ENCODE measurements around the gene NTNG1.

Gene NTNG1

DNA sequence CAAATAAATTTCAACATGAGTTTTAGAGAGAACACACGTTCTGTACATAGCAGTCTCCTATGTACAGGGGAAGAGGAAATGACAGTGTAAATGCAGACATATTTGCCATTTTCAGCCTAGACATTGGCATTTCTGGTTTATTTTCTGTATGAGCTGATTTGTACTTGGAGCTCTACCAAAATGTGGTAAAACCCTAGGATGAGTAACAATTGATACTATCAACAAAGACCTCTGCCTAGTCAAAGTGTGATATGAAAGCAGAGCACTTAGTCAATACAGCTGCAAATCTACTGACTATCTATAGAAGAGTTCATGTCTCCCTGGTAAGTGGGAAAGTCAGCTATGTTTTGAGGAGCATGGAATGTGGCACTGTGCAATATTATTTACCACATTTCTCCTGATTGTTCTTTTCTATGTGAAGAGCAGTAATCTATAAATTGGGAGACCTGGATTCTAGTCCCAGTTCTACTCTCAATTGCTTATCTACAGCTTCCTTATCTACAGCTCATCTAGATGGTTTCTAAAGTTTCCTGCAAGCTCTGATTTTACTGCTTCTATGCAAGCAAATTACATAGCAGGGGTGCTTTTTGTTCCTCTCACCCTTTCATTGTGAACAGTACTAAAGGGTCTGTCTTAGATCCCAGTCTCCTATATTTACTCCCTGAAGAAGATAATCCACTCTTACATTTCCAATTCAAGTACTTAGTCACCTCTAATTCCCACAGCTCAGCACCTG is 334.2 kb downstream of the NTNG1 start:
- ChIA-PET CTCF (no interaction called here), POLR2A (no interaction called here)
- no peak for DNase-seq (ENCODE audit: extremely low spot score)
- TF ChIP-seq BHLHE40 (IDR thresholded peaks at IDR 0.05; ENCODE audit: borderline replicate concordance) (no peak), L3MBTL2 (conservative IDR thresholded peaks at IDR 0.05) (no peak), ELF4 (IDR thresholded peaks at IDR 0.05) (no peak), TARDBP (IDR thresholded peaks at IDR 0.05) (no peak), HDGF (IDR thresholded peaks at IDR 0.05; ENCODE audit: borderline replicate concordance) (no peak), ZNF384 (IDR thresholded peaks at IDR 0.05) (no peak), NFRKB (IDR thresholded peaks at IDR 0.05) (no peak), SUZ12 (IDR thresholded peaks at IDR 0.05) (no peak), LEF1 (IDR thresholded peaks at IDR 0.05; ENCODE audit: borderline replicate concordance) (no peak), SP1 (IDR thresholded peaks at IDR 0.05) (no peak), FOXA1 (IDR thresholded peaks at IDR 0.05) (no peak), FOXK2 (IDR thresholded peaks at IDR 0.05) (no peak)
- TF ChIP-seq, protein P1, sequence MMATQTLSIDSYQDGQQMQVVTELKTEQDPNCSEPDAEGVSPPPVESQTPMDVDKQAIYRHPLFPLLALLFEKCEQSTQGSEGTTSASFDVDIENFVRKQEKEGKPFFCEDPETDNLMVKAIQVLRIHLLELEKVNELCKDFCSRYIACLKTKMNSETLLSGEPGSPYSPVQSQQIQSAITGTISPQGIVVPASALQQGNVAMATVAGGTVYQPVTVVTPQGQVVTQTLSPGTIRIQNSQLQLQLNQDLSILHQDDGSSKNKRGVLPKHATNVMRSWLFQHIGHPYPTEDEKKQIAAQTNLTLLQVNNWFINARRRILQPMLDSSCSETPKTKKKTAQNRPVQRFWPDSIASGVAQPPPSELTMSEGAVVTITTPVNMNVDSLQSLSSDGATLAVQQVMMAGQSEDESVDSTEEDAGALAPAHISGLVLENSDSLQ (IDR thresholded peaks at IDR 0.05): no peak

DNA sequence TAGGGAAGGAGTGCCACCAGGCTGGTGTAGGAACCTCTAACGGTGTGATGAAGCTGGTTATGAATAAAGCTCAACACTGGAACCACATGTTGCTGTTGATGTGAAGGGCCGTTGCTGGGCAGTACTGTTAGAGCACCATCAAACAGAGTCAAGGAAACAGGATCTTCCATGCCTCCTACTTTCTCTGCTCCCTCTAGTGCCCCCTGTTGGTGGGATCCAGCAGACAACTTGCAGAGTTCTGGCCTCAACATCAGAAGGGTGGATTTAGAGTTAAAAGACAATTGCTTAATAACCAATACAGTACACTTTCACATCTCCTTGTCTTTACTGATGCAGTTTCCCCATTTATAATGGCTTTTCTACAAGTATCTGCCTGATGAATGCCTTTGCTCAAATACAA is 336.4 kb downstream of the NTNG1 start:
- POLR2A ChIA-PET: no interaction called here
- TF ChIP-seq L3MBTL2 (conservative IDR thresholded peaks at IDR 0.05) (no peak), FOXA1 (IDR thresholded peaks at IDR 0.05) (no peak), FOXM1 (IDR thresholded peaks at IDR 0.05; ENCODE audit: borderline replicate concordance) (no peak), ZNF384 (IDR thresholded peaks at IDR 0.05) (no peak), BHLHE40 (IDR thresholded peaks at IDR 0.05; ENCODE audit: borderline replicate concordance) (no peak), CTBP1 (IDR thresholded peaks at IDR 0.05; ENCODE audit: borderline replicate concordance) (no peak), SP1 (IDR thresholded peaks at IDR 0.05) (no peak), TARDBP (IDR thresholded peaks at IDR 0.05) (no peak), ELF4 (IDR thresholded peaks at IDR 0.05) (no peak), FOXK2 (IDR thresholded peaks at IDR 0.05) (no peak), SUZ12 (IDR thresholded peaks at IDR 0.05) (no peak), NFRKB (IDR thresholded peaks at IDR 0.05) (no peak), LEF1 (IDR thresholded peaks at IDR 0.05; ENCODE audit: borderline replicate concordance) (no peak), HDGF (IDR thresholded peaks at IDR 0.05; ENCODE audit: borderline replicate concordance) (no peak), ARNT (IDR thresholded peaks at IDR 0.05) (no peak)
- TF ChIP-seq, protein P1 (IDR thresholded peaks at IDR 0.05): no peak
- CTCF ChIA-PET: interaction anchor here (1.0 to 1.7 kb wide), 2 partner anchors 14 to 17 kb away, joined by 3 to 5 read pairs; no protein-coding TSS in a partner anchor
- peak; percentile 27 for DNase-seq (ENCODE audit: extremely low spot score)

GRCh38 chr1:107479865-107480350 is 339.1 kb downstream of the NTNG1 start:
- ChIA-PET CTCF (no interaction called here), POLR2A (no interaction called here)
- DNase-seq (ENCODE audit: extremely low spot score): no peak
- TF ChIP-seq LEF1 (IDR thresholded peaks at IDR 0.05; ENCODE audit: borderline replicate concordance) (no peak), FOXK2 (IDR thresholded peaks at IDR 0.05) (no peak)

DNA sequence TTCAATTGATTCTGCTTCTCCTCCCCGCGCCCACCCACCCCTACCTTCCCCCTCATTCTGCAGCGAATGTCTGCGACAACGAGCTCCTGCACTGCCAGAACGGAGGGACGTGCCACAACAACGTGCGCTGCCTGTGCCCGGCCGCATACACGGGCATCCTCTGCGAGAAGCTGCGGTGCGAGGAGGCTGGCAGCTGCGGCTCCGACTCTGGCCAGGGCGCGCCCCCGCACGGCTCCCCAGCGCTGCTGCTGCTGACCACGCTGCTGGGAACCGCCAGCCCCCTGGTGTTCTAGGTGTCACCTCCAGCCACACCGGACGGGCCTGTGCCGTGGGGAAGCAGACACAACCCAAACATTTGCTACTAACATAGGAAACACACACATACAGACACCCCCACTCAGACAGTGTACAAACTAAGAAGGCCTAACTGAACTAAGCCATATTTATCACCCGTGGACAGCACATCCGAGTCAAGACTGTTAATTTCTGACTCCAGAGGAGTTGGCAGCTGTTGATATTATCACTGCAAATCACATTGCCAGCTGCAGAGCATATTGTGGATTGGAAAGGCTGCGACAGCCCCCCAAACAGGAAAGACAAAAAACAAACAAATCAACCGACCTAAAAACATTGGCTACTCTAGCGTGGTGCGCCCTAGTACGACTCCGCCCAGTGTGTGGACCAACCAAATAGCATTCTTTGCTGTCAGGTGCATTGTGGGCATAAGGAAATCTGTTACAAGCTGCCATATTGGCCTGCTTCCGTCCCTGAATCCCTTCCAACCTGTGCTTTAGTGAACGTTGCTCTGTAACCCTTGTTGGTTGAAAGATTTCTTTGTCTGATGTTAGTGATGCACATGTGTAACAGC is 339.9 kb downstream of the NTNG1 start:
- CTCF ChIA-PET: no interaction called here
- no peak for TF ChIP-seq CTBP1 (IDR thresholded peaks at IDR 0.05; ENCODE audit: borderline replicate concordance)
- no peak for TF ChIP-seq LEF1 (IDR thresholded peaks at IDR 0.05; ENCODE audit: borderline replicate concordance)
- TF ChIP-seq FOXA1 (IDR thresholded peaks at IDR 0.05): no peak
- TF ChIP-seq SP1 (IDR thresholded peaks at IDR 0.05): no peak
- no peak for TF ChIP-seq L3MBTL2 (conservative IDR thresholded peaks at IDR 0.05)
- no peak for TF ChIP-seq ARNT (IDR thresholded peaks at IDR 0.05)
- TF ChIP-seq ELF4 (IDR thresholded peaks at IDR 0.05): no peak
- TF ChIP-seq TARDBP (IDR thresholded peaks at IDR 0.05): no peak
- no peak for TF ChIP-seq ZNF384 (IDR thresholded peaks at IDR 0.05)
- TF ChIP-seq BHLHE40 (IDR thresholded peaks at IDR 0.05; ENCODE audit: borderline replicate concordance): no peak
- TF ChIP-seq HDGF (IDR thresholded peaks at IDR 0.05; ENCODE audit: borderline replicate concordance): no peak
- no peak for TF ChIP-seq FOXK2 (IDR thresholded peaks at IDR 0.05)
- TF ChIP-seq, protein P1 (IDR thresholded peaks at IDR 0.05): no peak
- no peak for TF ChIP-seq NFRKB (IDR thresholded peaks at IDR 0.05)
- TF ChIP-seq FOXM1 (IDR thresholded peaks at IDR 0.05; ENCODE audit: borderline replicate concordance): no peak
- no peak for TF ChIP-seq SUZ12 (IDR thresholded peaks at IDR 0.05)
- no peak for DNase-seq (ENCODE audit: extremely low spot score)
- POLR2A ChIA-PET: no interaction called here

- no peak for DNase-seq (ENCODE audit: extremely low spot score)
- no peak for TF ChIP-seq ELF4 (IDR thresholded peaks at IDR 0.05)
- no peak for TF ChIP-seq HDGF (IDR thresholded peaks at IDR 0.05; ENCODE audit: borderline replicate concordance)
- TF ChIP-seq FOXM1 (IDR thresholded peaks at IDR 0.05; ENCODE audit: borderline replicate concordance): no peak
- TF ChIP-seq CTBP1 (IDR thresholded peaks at IDR 0.05; ENCODE audit: borderline replicate concordance): no peak
- no peak for TF ChIP-seq NFRKB (IDR thresholded peaks at IDR 0.05)
- TF ChIP-seq L3MBTL2 (conservative IDR thresholded peaks at IDR 0.05): no peak
- TF ChIP-seq BHLHE40 (IDR thresholded peaks at IDR 0.05; ENCODE audit: borderline replicate concordance): no peak
- TF ChIP-seq FOXK2 (IDR thresholded peaks at IDR 0.05): no peak
- no peak for TF ChIP-seq LEF1 (IDR thresholded peaks at IDR 0.05; ENCODE audit: borderline replicate concordance)
- no peak for TF ChIP-seq SP1 (IDR thresholded peaks at IDR 0.05)
- no peak for TF ChIP-seq ARNT (IDR thresholded peaks at IDR 0.05)
- no peak for TF ChIP-seq ZNF384 (IDR thresholded peaks at IDR 0.05)
- TF ChIP-seq TARDBP (IDR thresholded peaks at IDR 0.05): no peak
- no peak for TF ChIP-seq SUZ12 (IDR thresholded peaks at IDR 0.05)
- TF ChIP-seq, protein P1 (IDR thresholded peaks at IDR 0.05): no peak
- TF ChIP-seq FOXA1 (IDR thresholded peaks at IDR 0.05): no peak
- ChIA-PET CTCF (no interaction called here), POLR2A (no interaction called here)
These were observed 341.0 kb downstream of the NTNG1 start for GRCh38 chr1:107481756-107482384.

All from HEK293T (cell line).